C4-2B (cell line): ENCODE data around the gene RUVBL1.

Experiments
- ZFX ChIP-seq: fragments of 450-650 bp; IDR thresholded peaks from 2 replicates; pipeline ENCODE4 v1.6.1; 2017
- TF ChIP-seq, protein P1 (sequence below): fragments of 450-650 bp; conservative IDR thresholded peaks from 2 replicates; pipeline ENCODE4 v1.5.1; 2017; ENCODE audit warnings: mild to moderate bottlenecking

DNA sequence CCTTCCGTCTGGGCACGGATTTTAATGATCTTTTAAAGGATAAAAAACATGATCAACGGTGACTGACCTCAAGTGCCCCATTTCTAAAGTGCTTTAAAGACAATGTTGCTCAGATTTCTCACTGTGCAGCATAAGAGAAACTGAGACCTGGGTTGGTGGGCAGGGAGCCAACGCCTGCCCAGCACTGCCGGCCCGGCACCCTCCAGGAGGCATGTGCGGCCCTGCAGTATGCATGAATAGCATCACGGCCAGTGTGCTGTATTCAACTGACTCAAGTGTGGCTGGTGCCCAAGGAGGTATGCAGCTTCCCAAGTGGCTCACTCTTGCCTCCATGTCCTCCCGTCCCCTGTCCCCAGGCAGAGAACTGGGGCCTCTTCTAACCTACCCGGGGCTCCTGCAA lies 41.1 kb downstream of the RUVBL1 start:
- TF ChIP-seq, protein P1, sequence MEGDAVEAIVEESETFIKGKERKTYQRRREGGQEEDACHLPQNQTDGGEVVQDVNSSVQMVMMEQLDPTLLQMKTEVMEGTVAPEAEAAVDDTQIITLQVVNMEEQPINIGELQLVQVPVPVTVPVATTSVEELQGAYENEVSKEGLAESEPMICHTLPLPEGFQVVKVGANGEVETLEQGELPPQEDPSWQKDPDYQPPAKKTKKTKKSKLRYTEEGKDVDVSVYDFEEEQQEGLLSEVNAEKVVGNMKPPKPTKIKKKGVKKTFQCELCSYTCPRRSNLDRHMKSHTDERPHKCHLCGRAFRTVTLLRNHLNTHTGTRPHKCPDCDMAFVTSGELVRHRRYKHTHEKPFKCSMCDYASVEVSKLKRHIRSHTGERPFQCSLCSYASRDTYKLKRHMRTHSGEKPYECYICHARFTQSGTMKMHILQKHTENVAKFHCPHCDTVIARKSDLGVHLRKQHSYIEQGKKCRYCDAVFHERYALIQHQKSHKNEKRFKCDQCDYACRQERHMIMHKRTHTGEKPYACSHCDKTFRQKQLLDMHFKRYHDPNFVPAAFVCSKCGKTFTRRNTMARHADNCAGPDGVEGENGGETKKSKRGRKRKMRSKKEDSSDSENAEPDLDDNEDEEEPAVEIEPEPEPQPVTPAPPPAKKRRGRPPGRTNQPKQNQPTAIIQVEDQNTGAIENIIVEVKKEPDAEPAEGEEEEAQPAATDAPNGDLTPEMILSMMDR, result no peak
- TF ChIP-seq ZFX, result no peak
